CD4-positive, alpha-beta T cell treated with Interferon alpha-2 for 1 hour (primary cell): Measurements from ENCODE around the gene SMIM38.

ENCODE experiments used
- DNase-seq, 2 donors: peaks; one replicate each; pipeline ENCODE4 v3.0.0-alpha.2; 2020 to 2022

Gene SMIM38

GRCh38 chr11:69189059-69189458 is 33.3 kb downstream of the SMIM38 start:
- no peak for DNase-seq

DNA sequence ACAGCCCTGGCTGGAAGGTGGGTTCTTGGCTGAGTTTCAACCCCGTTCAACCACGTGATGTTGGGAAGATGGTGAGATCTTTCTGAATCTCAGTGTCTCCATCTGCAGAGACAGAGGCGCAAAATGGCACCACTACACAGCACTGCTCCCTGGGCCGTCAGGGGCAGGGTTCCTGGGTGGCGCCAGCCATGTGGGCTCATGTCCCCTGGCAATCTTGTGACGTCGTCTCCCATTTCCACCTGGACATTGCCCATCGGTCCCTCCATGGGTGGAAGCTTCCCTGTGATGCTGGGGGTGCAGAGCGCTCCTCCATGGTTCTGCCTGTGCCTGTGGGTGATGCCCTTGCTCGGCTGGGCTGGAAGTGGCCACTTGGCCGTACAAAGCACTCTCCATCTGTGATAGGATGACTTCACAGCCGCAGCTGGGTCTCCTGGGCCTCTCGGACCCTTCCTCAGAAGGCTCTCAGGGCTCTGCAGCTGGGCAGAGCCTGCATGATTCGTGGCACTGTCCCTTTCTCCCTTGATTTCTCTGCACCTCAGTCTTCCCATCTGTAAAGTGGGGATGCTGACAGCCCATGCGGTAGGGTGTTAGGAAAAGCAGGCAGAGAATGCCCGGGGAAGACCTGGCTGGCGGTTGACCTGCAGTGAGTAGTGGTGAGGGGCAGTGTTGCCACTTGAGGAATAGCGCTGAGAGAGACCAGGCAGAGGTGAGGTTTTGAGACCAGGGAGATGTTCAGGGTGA is 35.2 kb downstream of the SMIM38 start:
- DNase-seq: no peak

DNA sequence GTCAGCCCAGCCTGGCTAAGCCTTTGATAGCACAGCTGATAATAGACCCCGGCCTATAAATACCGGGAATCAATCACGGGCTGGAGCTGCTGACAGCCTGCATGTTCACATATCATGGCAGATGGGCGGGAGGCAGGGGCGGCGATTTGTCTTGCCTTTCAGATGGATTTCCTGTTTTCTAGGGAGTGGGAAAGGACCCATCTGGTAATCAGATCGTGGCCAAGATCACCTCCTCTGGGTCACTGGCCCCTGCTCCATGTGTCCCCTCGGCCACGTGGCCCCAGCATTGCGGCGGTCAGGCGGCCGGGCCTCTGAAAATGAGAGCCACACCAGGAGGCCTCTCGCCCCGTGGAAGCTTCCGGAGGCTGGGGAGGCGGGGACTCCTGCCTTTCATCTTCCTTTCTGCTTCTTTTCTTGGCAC is 36.6 kb downstream of the SMIM38 start:
- DNase-seq: no peak

DNA sequence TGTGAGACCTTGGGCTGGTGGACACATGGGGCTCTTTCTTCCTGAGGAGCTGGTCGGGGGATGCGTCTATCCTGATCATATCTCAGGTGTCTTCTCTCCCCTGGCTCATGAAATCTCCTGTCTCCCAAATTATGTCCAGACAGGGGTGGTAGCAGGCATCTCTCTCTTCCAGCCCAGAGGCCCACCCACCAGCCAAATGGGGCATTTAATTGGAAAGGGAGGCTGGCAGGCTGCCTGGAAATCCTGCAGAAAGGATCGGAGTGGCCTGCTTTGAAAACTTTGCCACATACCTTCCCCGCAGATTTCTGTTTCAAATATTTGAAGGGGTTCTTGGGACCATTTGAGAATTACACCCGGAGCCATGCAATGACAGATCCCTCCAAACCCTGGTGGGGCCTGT is 37.4 kb downstream of the SMIM38 start:
- no peak for DNase-seq

GRCh38 chr11:69193629-69194028 is 37.9 kb downstream of the SMIM38 start:
- no peak for DNase-seq

DNA sequence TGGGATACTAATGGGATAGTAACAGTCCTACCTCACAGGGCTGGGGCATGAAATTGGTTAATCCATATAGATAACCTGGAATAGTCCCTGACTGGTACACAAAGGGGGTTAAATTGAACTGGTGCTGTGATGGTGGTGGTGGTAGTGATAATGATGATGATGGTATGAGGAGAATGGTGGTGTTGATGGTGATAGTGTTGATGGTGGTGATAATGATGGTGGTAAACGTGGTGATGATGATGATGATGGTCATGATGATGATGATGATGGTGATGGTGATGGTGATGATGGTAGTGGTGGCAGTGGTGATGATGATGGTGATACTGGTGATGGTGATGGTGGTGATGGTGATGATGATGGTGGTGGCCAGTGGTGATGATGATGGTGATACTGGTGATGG is 38.7 kb downstream of the SMIM38 start:
- no peak for DNase-seq

- no peak for DNase-seq
These were observed 39.2 kb downstream of the SMIM38 start for GRCh38 chr11:69194956-69195355.

GRCh38 chr11:69195824-69196782 is 40.4 kb downstream of the SMIM38 start:
- DNase-seq: no peak

DNA sequence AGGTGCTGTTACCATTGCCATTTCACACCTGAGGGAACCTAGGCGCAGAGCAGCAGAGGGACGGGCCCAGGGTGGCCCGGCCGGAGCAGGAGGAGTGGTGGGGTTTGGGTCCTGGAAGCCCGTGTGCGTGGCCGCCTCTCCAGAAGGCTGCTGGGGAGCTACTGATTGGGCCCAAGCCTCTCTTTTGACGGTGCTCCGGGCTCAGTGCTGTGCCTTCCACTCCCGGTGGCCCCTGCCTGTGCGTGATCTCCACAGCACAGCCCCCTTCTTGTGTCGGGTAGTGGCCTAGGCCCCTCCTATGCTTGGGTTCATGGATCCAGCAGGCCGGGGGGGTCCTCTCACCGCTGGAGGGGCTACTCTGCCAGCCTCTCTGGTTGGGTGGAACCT is 41.0 kb downstream of the SMIM38 start:
- no peak for DNase-seq

- no peak for DNase-seq
These were observed 43.3 kb downstream of the SMIM38 start for GRCh38 chr11:69198891-69199582.

DNA sequence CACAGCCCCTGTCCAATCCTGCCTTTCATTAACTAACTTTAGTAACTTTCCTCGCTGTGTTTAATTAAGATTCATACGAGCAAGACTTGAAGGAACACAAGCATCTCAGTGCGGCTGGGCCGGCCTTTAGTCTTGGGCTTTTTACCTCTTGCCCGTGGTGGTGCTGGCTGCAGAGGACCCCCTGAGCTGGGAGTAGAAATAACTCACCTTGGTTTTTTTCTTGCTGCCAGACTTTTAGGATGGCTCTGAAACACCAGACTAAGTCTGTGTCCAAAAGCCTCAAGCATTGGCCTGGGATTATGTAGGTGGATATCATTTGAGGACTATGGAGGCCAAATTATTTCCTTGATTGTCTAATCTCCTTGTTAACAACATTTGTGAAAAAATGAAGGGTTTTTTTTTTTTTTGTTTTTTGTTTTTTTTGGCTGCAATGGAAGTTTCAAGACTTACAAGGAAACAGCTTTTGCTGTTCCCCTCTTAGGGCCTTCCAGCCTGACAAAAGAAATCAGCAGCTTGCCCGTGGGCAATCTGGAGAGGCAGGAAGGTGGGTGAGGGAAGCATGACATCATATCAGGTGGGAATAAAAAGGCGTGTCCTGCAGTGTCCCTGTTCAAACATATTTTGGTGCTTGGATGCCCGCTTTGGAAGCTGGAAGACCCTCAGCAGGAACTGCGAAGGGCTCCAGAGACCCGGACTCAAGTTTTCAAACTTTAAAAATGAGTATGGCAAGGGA is 44.0 kb downstream of the SMIM38 start:
- DNase-seq: no peak

- no peak for DNase-seq
These were observed 44.8 kb downstream of the SMIM38 start for GRCh38 chr11:69200331-69201065.

DNA sequence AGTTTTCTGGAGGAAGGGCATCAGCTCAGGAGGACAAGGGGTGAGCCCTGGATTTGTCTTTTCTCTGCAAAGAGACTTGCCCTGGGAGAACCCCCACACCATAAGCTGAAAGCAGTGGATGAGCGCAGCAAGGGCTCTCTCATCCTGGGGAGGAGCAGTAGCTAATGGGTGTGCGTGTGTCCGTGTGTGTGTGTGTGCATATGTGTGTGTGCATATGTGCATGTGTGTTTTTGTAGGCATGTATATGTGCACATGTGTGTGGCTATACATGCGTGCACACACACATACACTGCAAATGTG is 45.3 kb downstream of the SMIM38 start:
- DNase-seq: no peak

- no peak for DNase-seq
These were observed 46.1 kb downstream of the SMIM38 start for GRCh38 chr11:69201764-69202370.

GRCh38 chr11:69202511-69203221 is 46.9 kb downstream of the SMIM38 start:
- no peak for DNase-seq

DNA sequence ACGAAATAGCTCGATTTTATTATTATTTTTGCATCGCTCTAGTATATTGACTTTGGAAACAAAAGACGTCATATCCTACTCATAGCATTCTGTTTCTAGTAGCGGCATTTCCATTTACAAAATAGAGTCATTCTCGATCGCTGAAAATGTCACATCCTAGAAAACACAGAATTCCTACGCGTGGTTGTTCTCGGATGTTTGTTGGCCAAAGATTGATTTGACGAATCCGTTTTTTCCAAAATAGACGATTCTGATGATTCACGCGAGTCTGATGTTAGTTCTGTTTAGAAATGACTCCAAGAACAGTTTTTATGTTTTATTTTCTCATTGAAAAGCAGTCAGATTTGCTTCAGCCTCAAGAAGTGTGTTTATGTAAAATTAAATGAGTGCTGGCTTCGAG is 47.6 kb downstream of the SMIM38 start:
- no peak for DNase-seq

GRCh38 chr11:69203901-69204245 is 48.1 kb downstream of the SMIM38 start:
- DNase-seq: no peak

GRCh38 chr11:69204246-69204940 is 48.7 kb downstream of the SMIM38 start:
- DNase-seq: no peak

GRCh38 chr11:69204941-69205742 is 49.4 kb downstream of the SMIM38 start:
- DNase-seq: no peak
